SKM-1 treated with dmso at 0.1 percent for 144 hours (cell line): Measurements from ENCODE around the gene FXYD5.
"Not testable (repeated sequence)": the region's sequence is repeated elsewhere in the genome, so short reads cannot be mapped to it uniquely, and the experiment has no call there.

ENCODE experiments used
- DNase-seq: peaks from one replicate; lab custom pipeline; 2025; ENCODE audit not compliant: unreplicated experiment; lab: John Stamatoyannopoulos, UW

The FXYD5 gene

DNA sequence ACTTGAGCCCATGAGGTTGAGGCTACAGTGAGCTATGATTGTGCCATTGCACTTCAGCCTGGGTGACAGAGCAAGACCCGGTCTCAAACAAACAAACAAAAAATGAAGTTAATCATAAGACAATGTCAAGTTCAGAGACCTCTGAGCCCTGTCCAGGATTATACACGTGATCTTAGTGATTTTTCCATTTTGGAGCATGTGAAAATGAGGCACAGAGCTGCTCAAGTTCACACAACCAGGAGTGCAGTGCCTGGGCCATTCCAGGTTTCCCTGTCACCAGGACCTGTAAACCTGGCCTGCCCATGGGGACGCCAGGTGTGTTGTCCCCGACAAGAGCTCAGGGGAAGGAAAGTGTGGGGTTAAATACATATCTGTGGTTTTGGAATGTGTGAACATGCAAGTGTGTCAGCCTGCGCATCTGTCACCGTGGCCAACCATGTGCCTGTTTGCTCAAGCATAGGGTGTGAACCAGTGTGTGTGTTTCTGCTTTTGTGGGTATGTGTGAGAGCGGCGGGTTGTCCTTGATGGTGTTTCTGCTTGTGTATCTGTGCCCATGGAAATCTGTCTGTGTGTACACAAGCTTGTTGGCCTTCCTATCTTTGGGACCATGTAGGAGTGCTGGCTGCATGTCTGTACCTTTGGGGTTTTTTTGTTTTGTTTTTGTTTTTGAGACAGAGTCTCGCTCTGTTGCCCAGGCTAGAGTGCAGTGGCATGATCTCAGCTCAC is 17.4 kb upstream of the FXYD5 start:
- no peak for DNase-seq

DNA sequence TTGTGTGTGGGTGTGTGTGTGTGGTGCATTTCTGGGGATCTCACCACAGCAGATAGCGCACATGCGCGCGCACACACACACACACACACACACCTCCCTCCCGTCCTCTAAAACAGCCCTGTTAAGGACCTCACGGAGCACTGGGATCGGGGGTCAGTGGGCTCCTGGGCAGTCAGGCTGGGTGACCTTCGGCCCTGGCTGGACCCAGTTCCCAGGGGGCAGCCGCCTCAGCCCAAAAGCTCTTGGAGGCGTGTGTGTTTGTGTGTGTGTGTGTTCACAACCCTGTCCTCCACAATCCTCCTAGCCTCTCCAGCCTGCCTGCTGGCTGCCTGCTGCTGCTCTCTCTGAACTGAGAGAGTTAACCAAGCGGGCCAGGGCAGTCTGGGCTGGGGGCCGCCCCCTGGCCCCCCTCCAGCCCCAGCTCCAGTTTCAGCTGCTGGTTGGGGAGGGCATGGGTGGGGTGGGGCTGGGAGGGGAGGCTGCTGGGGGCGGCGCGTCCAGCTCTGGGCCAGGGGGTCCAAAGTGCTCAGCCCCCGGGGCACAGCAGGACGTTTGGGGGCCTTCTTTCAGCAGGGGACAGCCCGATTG is 16.1 kb upstream of the FXYD5 start, which contains the start of gene FXYD1:
Gene FXYD1 (plus strand): TSS at position 520 of the 588 bp plus-strand sequence. CDS start 1,256 bp downstream, outside the sequence.
- DNase-seq: no peak

DNA sequence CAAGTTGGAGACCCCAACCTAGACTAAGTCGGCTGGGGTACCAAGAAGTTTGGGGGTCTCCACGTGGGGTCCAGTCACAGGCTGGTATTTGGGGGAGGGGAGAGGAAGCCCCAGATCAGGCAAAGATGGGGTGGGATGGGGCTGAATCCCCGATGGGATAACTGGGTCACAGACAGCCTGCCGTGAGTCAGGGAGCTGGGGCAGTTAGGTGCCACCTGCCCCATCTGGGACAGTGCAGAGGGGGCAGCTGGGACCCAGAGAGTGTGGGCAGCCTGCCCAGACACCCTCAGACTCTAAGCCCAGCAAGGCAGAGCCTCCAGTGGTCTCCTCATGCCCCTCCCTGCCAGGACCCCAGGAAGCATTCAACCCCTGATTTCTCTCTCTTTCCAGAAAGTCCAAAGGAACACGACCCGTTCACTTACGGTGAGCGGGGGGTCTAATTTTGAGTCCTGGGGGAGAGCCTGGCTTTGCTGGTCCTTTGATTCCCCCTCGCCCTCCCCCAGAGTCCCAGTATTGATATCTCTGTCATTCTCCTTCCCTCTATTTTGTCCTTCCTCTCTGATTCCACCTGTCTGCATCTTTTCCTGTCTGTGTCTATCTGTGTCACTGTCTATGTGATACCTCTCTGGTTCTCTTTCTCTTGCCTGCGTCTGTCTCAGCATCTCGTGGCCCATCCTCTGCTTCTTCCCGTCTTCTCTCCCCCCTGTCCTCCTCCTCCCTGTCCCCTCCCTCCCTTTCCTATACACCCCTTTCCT is 14.2 kb upstream of the FXYD5 start:
- DNase-seq: no peak

DNA sequence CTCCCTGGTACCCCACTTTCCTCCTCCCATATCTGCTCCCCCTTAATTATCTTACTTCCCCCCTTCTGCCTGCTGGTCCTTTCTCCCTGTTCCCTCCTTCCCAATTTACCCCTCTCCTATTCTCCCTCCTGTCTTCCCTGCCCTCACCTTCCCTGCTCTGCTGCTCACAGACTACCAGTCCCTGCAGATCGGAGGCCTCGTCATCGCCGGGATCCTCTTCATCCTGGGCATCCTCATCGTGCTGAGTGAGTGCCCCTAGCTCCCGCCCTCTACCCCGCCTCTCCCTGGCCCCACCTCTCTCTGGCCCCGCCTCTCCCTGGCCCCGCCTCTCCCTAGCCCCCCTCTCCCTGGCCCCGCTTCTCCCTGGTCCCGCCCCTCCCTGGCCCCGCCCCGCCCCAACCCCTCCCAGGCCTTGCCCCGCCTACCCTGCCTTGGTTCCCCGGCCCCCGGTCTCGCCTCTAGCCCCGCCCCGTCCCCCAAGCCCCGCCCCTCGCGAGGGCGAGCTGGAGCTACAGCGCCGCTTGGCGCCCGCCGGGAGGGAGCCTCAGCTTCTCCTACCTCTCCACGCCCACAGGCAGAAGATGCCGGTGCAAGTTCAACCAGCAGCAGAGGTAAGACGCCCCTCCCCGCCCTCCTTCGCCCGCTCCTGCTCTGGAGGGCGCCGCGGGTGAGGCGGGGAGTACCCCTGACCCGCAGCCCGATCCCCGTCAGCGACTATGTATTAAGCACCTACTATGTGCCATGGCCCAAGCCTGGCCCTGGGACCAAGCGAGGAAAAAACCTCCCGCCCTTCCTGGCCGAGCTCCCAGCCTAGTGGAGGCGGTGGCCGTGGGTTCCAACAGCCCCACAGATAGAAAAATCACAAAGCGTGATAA is 13.3 kb upstream of the FXYD5 start:
- peak; percentile 86 for DNase-seq

DNA sequence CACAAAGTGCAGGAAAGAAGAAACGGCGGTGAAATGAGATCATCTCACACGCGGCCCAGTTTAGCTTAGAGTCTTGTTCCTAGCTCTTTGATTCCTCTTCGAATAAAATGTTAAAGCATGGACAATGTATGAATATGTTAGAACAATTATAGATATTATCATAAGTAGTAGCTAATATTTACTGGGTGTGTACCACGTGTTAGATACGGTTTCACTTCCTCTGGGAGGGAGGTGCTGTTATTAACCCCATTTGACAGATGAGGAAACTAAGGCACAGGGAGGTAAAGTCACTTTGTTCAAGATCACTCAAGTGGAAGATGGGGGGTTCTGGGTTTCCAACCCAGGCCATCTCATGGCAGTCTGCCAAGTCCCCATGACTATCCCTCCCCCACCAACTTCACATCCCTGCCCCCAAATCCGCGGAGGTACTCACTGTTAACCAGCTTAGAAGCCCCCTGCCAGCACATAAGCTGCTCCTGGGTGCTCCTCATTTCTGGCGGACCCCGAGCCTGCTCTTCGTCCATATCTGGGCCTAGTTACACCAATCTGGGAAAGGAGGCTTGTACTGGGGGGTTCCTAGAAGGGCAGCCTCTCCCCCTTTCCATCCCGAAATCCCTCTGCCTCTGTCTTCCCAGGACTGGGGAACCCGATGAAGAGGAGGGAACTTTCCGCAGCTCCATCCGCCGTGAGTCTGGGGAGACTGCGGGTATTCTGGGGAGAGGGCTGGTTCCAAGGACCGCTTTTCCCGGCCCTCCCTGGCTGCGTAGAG is 12.5 kb upstream of the FXYD5 start:
- no peak for DNase-seq

DNA sequence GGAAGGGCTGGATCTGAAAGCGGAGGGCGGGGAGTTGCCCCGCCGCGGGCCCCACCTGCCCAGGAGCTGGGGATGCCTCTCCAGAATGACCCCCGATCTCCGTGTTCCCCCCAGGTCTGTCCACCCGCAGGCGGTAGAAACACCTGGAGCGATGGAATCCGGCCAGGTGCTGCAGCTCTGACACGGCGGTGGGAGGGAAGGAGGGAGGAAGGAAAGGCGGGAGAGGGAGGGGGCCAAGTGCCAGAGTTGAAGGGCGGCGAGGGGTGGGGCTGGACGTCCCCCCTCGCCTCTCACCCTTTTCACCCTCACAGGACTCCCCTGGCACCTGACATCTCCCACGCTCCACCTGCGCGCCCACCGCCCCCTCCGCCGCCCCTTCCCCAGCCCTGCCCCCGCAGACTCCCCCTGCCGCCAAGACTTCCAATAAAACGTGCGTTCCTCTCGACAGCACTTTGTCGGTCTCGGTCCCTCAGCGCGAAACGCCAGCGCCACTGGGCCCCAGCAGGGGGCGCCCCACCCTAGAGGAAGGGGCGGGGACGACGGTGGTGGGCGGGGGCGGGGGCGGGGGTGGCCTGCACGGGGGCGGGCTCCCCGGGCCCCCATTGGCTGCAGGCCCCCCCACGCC is 11.8 kb upstream of the FXYD5 start:
- no peak for DNase-seq

DNA sequence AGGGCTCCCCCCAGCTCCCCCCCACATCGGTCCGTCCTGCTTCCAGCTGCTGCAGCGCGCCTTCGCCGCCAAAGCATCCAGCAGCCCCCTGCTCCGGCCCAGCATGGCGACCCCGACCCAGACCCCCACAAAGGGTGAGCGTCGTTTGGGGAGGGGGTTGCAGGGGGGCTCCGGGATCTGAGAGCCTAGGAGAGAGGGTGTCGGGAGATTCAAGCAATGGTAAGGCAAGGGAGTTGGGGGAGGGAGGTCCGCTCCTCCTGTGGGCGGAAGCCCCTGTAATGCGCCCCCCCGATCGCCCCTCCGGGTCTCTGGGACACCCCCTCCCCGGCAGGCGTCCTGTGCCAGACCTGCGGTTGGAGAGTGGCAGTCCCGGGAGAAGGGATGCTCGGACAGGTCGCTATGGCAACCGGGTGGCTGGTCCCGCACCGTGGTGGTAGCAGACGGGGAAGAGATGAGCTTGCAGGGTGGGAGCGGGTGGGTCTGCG is 11.3 kb upstream of the FXYD5 start, which contains the start of gene FXYD7:
Gene FXYD7 (plus strand): TSS at position 25 of the 485 bp plus-strand sequence. CDS start 79 bp downstream, at position 104.
- DNase-seq: no peak

DNA sequence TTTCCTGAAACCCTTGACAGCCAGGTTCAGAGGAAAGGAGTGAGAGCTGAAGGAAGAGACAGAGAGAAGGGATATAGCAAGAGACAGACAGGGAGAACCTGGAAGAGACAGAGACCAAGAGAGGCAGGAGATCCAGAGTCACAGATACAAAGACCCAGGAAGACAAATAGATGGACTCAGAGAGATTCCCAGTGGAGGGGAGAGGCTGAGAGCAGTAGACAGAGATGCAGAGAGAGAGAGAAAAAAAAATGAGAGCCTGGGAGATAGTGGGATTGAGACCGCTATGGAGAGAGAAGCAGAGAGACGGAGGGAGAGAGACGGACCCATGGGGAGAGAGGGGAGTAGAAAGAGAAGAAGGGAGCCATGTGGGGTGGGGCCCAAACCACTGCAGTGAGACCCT is 10.7 kb upstream of the FXYD5 start:
- DNase-seq: no peak

DNA sequence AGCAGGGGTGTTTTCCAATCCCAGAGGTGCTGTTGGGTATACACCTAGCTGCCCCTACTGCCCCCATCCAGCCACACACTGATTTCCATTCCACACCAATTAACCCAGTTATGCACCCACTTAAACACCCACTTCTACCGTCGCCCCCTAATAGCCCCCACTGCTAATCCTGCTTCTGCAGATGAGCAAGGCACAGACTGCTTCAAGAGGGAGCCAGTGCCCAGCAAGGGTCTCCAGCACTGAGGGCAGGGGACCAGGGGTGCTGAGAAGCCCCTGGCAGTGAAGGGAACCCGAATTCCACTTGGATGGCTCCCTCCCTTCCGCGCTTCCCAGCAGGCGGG is 10.3 kb upstream of the FXYD5 start:
- no peak for DNase-seq

DNA sequence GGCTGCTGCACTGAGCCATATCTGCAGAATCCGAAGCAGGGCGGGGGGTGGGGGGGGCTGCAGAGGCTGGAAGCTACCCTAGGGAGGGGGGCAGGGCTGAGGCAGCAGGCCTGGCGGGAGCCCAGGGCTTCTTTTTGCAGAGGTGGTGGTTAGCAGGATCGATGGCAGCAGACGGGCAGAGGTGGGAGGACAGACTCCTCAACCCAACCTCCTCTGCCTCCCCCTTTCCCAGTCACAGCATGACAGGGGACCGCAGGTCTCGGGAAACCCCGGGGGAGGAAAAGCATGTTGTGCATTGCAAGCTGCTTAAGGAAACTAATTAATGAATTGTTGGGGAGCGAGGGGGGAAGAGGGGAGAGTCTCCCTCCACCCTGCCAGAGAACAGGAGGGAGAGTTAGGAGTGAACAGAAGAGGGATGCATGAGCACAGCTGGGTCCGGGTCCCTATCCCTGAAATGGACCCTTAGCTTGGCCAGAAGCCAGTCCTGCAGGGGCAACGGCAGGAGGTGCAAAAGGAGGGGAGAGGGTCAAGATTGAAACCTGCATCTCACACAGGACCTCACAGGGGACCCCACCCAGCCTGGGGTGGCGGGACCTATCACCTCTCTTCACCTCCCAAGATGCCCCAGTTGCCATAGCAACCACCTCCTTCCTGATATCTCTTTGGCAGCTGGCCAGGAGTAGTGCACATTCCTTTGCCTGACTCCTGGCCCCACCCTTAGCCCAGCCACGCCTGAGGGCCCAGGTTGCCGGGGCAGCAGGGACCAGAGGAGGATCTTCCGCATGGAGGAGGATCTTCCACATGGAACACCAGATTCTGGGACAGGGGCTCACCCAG is 9.7 kb upstream of the FXYD5 start:
- no peak for DNase-seq

DNA sequence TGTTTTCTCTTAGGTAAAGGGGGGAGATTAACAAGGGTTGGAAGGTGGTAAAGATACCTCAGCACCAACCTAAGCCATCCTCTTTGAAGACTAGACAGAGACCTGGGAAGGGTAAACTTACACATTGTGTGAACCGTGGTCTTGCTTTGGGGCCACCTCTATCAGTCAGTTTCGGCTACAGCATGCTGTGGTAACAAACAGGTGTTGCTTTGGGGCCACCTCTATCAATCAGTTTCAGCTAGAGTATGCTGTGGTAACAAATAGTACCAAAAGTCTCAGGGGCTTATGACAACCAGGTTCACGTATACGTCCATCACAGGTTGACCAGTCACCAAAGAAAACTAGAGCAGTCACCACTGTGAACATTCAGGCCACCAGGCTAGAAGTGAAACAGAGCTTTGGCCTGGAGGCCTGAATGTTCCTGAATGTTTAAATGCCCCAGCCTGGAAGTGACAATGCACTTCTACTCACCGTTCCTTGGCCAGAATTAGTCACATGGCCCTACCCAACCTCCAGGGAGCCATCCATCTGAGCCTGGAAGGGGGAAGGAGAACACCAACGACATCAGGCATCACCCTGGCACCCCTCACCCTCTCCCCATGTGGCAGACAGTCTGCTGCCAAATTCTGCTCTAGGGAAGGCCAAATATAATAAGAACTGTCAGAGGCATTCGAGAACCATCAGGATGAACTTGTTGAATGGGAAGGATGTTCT is 7.6 kb upstream of the FXYD5 start:
- no peak for DNase-seq

DNA sequence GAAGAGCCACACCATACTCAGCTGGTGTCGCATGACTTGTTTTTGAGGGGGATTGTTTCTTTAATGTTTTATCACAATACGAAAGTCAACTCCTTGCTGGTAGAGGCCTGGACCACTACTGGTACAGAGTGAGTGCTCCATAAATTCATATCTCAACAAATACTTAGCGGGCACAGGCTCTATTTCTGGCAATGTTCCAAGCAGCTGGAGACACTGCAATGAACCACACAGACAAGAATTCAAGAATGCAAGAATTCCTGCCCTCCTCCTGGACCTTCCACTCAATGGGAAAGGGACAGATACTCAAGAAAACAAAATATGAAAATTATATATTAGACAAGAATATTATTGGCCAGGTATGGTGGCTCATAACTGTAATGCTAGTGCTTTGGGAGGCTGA is 5.1 kb upstream of the FXYD5 start:
- DNase-seq: no peak

DNA sequence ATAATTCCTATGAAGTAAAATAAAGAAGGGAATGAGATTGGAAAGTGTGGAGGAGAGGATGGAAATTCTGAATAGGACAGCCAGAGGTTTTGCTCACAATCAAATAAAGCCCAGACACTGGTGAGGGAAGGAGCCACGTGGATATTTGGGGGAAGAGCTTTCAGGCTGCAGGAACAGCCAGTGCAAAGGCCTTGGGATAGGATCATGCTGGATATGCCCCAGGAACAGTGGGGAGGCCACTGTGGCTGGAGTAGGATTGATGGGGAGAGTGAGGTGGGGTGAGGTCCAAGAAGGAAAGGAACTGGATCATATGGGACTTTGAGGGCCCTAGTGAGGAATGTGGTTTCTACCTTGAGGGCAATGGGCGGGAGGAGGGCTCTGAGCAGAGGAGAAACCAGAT is 4.1 kb upstream of the FXYD5 start:
- DNase-seq: no peak

DNA sequence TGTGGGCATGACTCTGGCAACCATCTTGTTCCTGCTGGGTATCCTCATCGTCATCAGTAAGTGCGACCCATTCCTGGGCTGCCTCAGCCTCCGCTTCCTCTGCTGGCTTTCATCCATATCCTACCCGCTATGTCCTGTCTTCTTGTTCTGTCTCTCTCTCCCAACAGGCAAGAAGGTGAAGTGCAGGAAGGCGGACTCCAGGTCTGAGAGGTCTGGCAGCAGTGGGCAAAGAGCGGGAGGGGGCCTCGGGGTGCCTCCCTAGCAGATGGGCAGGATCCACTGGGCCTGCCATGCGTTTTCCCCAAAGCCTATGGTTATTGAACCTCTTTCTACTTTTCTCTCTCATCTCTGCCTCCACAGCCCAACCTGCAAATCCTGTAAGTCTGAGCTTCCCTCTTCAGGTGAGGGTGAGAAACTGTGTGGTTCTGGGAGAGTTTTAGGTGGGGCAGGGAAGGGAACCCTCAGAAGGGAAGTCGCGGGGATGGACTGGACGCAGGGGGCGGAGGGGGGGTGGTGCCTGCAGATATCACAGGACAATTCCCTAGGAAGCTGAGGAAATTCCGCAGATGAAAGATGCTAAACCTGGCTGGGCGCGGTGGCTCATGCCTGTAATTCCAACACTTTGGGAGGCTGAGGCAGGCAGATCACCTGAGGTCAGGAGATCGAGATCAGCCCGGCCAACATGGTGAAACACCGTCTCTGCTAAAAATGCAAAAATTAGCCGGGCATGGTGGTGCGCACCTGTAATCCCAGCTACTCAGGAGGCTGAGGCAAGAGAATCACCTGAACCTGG is 3.1 kb upstream of the FXYD5 start:
- no peak for DNase-seq

DNA sequence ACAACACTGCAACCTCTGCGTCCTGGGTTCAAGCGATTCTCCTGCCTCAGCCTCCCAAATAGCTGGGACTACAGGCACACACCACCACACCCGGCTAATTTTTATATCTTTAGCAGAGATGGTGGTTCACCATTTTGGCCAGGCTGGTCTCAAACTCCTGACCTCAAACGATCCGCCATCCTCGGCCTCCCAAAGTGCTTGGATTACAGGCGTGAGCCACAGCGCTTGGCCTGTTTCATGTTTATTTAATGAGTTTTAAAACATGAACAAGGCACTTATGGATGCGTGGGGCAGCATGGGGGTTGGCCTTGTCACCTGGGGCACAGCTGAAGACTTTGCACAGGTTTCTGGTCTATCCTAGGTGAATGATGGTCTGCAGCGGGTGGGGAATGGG is 1.4 kb upstream of the FXYD5 start:
- DNase-seq: not testable (repeated sequence)

DNA sequence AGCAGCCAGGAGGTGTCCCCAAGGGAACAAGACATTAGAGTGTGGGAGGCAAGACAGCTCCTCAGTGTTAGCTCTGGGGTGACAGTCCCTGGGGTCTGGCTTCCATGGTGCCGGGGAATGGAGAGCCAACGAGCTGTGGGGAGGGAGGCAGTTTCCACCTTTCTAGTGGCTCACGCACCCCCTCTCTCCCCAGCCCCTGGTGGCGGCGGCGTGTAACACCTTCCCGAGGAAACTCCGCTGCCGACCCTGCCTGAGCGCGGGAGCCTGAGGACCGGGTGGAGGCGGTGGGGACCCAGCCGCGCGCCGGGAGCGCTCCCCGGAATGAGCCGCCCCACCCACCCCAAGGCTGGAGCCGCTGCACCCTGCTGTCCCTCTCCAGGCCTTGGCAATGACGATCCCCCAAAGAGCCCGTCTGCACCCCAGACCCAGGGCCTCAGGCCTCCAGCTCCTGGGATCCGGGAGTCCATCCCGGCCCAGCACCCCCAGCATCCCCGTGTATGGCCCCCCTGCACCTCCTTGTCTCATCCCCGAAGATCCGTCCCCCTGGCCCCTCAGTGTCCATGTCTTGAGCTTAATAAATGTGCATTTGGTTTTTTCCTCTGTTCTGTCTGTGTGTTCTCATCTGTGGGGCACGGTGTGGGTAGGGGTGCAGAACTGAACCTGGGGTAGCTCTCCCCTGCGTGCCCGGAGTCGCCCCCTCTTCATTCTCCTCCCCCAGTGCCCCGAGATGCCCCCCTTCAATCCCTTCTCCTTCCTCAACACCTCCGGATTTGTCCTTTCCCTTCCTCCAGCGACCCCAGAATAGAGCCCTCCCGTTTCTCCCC is 622 bp upstream of the FXYD5 start:
- DNase-seq: no peak

DNA sequence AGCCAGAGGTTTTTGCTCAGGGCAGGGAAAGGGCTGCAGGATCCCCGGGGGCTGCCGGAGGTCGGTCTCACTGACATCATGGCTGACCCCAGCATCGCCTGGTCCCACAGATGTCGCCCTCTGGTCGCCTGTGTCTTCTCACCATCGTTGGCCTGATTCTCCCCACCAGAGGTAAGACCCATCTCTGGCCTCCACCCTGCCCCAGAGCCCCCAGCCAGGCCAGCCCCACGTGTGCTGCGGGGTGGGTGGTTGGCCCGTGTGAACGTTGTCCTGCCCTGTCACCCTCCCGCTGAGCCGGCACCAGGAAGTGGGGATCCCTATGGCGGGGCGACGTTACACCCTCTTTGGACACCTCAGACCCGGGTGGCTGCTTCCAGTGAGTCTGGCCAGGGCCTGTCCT is 906 bp downstream of the FXYD5 start:
- no peak for DNase-seq
